WI38 (cell line): ENCODE measurements around the gene COL6A1.

Source experiments
- H3K4me3 ChIP-seq: 2 replicates; pipeline ENCODE4 v1.5.1; 2011; ENCODE audit warnings: low read depth, mild to moderate bottlenecking, control low read depth, low read length
- TF ChIP-seq, protein P1 (sequence below): IDR thresholded peaks from 2 replicates; pipeline ENCODE4 v1.5.1; 2012; ENCODE audit warnings: low read depth, mild to moderate bottlenecking, control low read depth, low read length

COL6A1 gene

DNA sequence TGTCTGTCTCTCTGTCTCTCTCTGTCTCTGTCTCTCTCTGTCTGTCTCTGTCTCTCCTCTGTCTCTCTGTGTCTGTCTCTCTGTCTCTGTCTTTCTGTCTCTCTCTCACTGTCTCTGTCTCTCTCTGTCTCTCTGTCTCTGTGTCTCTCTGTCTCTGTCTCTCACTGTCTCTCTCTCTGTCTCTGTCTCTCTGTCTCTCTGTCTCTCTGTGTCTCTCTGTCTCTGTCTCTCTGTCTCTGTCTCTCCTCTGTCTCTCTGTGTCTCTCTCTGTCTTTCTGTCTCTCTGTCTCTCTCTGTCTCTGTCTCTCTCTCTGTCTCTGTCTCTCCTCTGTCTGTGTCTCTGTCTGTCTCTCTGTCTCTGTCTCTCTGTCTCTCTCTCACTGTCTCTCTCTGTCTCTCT, 873 bp upstream of the COL6A1 start:
- peak overlapping the region; percentile 59 for H3K4me3 ChIP-seq

DNA sequence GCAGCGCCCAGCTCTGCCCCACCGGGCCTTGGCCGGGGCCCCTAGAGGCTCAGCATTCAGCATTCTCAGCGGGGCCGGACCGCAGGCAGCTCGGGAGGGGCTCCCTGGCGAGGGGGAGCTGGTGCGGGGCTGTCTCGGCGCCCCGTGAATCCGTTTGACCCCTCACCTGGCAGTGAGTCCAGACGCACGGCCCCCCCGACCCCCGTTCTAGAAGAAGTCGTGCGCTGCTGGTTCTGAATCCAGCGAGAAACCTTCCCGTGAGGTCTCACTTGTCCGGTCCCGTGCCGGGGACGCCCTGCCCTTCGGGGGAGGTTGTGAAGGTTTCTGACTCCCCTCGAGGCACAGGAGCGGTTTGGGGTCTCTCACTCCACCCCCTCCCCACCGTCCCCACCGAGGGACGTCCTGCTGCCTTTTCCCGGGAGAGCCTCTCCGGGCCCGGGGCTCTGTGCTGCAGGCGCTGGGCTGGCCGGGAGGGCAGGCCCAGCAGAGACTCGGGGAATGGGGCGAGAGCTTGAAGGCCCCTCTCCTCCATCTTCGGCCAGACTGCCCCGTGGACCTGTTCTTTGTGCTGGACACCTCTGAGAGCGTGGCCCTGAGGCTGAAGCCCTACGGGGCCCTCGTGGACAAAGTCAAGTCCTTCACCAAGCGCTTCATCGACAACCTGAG, 655 bp downstream of the COL6A1 start:
- TF ChIP-seq, protein P1, sequence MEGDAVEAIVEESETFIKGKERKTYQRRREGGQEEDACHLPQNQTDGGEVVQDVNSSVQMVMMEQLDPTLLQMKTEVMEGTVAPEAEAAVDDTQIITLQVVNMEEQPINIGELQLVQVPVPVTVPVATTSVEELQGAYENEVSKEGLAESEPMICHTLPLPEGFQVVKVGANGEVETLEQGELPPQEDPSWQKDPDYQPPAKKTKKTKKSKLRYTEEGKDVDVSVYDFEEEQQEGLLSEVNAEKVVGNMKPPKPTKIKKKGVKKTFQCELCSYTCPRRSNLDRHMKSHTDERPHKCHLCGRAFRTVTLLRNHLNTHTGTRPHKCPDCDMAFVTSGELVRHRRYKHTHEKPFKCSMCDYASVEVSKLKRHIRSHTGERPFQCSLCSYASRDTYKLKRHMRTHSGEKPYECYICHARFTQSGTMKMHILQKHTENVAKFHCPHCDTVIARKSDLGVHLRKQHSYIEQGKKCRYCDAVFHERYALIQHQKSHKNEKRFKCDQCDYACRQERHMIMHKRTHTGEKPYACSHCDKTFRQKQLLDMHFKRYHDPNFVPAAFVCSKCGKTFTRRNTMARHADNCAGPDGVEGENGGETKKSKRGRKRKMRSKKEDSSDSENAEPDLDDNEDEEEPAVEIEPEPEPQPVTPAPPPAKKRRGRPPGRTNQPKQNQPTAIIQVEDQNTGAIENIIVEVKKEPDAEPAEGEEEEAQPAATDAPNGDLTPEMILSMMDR: no peak

More for the DNA sequence above, 873 bp upstream of the COL6A1 start:
- TF ChIP-seq, protein P1: no peak

DNA sequence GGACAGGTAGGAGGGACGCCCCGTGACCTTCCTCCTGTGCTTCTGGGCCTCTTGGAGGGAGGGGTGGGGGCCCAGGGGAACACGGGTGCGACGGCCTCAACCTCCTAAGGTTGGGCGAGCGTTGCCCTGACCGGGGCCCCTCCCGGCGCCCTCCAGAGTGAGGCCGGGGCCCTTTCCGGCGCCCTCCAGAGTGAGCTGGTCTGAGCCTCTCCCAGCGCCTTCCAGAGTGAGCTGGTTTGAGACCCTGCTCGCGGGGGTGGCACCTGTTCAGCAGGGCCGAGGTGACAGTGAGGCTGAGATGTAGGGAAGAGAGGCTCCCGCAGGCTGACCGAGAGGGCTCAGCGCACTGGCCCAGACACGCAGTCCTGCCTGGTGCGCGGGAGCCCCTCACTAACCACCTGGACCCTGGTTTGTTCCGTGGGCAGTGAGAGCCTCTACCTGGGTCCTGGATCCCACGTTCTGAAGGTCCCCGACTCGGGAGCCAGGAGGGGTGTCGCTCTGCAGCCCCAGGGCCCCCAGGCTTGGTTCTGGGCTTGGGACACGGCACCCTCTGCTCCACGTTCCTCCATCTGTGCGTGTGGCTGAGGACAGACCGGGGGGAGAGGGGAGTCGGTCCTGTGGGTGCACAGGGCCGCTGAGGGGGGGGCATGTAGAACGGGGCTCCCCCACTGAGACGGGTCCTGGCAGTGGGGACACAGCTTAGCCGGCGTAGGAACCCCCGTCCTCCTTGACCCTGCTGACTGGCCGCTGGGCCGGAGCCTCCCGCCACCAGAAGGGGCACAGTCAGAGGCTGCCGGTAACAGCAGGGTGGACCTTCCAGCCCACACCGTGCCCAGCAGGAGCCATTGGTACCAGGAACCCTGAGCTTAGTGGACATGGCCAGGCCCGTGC, 1.4 kb downstream of the COL6A1 start:
- H3K4me3 ChIP-seq: peak overlapping the region; percentile 72
- TF ChIP-seq, protein P1: no peak

More for the DNA sequence above, 655 bp downstream of the COL6A1 start:
- H3K4me3 ChIP-seq: peak overlapping the region; percentile 72

DNA sequence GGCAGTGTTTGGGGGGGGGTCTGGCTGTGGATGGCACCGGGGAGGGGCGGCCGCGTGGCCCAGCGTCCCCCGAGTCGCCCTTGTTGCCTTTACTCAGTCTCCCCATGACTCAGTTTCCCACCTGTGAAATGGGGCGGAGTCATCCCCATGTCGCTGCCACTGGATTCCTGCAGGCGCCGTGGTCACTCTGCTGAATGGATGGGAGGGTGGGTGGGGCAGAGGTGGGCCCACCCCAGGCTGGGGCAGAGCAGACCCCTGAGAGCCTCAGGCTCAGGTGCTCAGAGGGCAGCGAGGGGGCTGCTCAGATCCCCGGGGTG, 2.0 kb downstream of the COL6A1 start:
- TF ChIP-seq, protein P1: no peak
- peak overlapping the region; percentile 72 for H3K4me3 ChIP-seq

DNA sequence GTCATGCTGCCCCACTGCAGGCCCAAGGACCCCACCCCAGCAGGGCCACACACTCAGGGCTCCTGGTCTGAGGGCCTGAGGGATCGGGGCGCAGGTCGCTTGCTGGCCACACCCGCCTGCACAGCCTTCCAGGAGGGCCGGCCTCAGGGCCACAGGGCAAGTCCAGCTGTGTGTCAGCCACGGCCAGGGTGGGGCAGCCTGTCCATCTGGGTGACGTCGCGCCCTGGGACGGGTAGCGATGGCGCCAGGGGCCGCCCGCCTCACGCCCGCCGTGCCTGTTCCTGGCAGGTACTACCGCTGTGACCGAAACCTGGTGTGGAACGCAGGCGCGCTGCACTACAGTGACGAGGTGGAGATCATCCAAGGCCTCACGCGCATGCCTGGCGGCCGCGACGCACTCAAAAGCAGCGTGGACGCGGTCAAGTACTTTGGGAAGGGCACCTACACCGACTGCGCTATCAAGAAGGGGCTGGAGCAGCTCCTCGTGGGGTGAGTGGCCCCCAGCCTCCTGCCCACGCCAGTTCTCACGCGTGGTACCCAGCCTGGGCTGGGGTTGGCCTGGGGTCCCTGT, 2.5 kb downstream of the COL6A1 start:
- TF ChIP-seq, protein P1: no peak
- H3K4me3 ChIP-seq: peak overlapping the region; percentile 72

DNA sequence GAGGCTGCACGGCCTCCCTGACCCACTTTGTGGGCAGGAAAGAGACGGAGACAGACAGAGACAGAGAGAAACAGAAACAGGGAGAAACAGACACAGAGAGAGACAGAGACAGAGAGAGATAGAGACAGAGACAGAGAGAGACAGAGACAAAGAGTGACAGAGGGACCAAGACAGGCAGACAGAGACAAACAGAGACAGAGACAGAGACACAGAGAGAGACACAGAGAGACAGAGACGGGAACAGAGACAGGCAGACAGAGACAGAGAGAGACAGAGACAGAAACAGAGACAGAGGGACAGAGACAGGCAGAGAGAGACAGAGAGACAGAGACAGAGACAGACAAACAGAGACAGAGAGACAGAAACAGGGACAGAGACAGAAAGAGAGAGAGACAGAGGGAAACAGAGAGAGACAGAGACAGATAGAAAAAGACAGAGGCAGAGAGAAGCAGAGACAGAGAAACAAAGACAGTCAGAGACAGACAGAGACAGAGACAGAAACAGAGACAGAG, 3.1 kb downstream of the COL6A1 start:
- TF ChIP-seq, protein P1: no peak
- peak overlapping the region; percentile 72 for H3K4me3 ChIP-seq
